Neural progenitor cell (in vitro differentiated cells): ENCODE measurements around the gene ZFP42. TPM values are rescaled to one million over a fixed set of nuclear protein-coding genes. Genes with fewer than 3 reads are reported as not detected.

Source experiments
- DNase-seq: peaks from one replicate; pipeline ENCODE4 v3.0.0-alpha.2; 2016; ENCODE audit warnings: low spot score
- H2AFZ ChIP-seq: fragments of 200-600 bp; sonication (generic); replicated peaks from 2 replicates; pipeline ENCODE4 v1.6.1; 2016; ENCODE audit warnings: antibody characterized with exemption
- H3F3A ChIP-seq: fragments of 200-600 bp; sonication (generic); 2 replicates; pipeline ENCODE4 v1.6.1; 2016; ENCODE audit warnings: antibody characterized with exemption, low read depth
- H3K27ac ChIP-seq: fragments of 200-600 bp; sonication (generic); 2 replicates; pipeline ENCODE4 v1.5.1; 2016; ENCODE audit warnings: mild to moderate bottlenecking
- H3K27me3 ChIP-seq: fragments of 200-600 bp; sonication (generic); 2 replicates; pipeline ENCODE4 v1.6.1; 2016; ENCODE audit warnings: mild to moderate bottlenecking, moderate library complexity
- H3K36me3 ChIP-seq: fragments of 200-600 bp; sonication (generic); 2 replicates; pipeline ENCODE4 v1.5.1; 2016
- H3K4me1 ChIP-seq: fragments of 200-600 bp; sonication (generic); 2 replicates; pipeline ENCODE4 v1.6.1; 2016; ENCODE audit warnings: mixed run types
- H3K4me2 ChIP-seq: fragments of 200-600 bp; sonication (generic); 2 replicates; pipeline ENCODE4 v1.6.1; 2016
- H3K4me3 ChIP-seq: fragments of 200-600 bp; sonication (generic); 2 replicates; pipeline ENCODE4 v1.5.1; 2016
- H3K79me2 ChIP-seq: fragments of 200-600 bp; sonication (generic); 2 replicates; pipeline ENCODE4 v1.6.1; 2016; ENCODE audit warnings: low read depth
- H3K9ac ChIP-seq: fragments of 200-600 bp; sonication (generic); 2 replicates; pipeline ENCODE4 v1.6.1; 2016
- H3K9me3 ChIP-seq: fragments of 200-600 bp; sonication (generic); 2 replicates; pipeline ENCODE4 v1.5.1; 2016; ENCODE audit warnings: low read depth
- H4K20me1 ChIP-seq: fragments of 200-600 bp; sonication (generic); 2 replicates; pipeline ENCODE4 v1.6.1; 2016; ENCODE audit warnings: low read depth
- H3K27ac Mint-ChIP-seq: 3 replicates; pipeline ENCODE4 v1.8.0; 2021; ENCODE audit warnings: mixed read lengths
- H3K27me3 Mint-ChIP-seq: 2 replicates; pipeline ENCODE4 v1.8.0; 2022; ENCODE audit warnings: low read depth, mild to moderate bottlenecking, inconsistent platforms, moderate library complexity, mixed read lengths; ENCODE audit not compliant: insufficient read depth
- H3K36me3 Mint-ChIP-seq: 3 replicates; pipeline ENCODE4 v1.8.0; 2021; ENCODE audit warnings: mixed read lengths
- H3K4me1 Mint-ChIP-seq: 3 replicates; pipeline ENCODE4 v1.8.0; 2021; ENCODE audit warnings: mixed read lengths
- H3K4me3 Mint-ChIP-seq: 3 replicates; pipeline ENCODE4 v1.8.0; 2021; ENCODE audit warnings: mild to moderate bottlenecking, moderate library complexity, mixed read lengths
- H3K9me3 Mint-ChIP-seq: 3 replicates; pipeline ENCODE4 v1.8.0; 2020; ENCODE audit warnings: mixed read lengths
- EZH2 ChIP-seq: fragments of 200-600 bp; sonication (generic); IDR thresholded peaks from 2 replicates; pipeline ENCODE4 v1.6.1; 2017; ENCODE audit warnings: antibody characterized with exemption, mild to moderate bottlenecking, moderate library complexity
- EZH2phosphoT487 ChIP-seq: fragments of 200-600 bp; sonication (generic); IDR thresholded peaks from 2 replicates; pipeline ENCODE4 v1.6.1; 2017; ENCODE audit warnings: antibody characterized with exemption
- total RNA-seq: library from RNA; depleted of rRNA; stranded (reverse); fragments of >200 nt; gene quantifications from 2 replicates; pipeline ENCODE4 v1.2.3, GENCODE V29; 2015; ENCODE audit warnings: low replicate concordance
- TF ChIP-seq, protein P1 (sequence below): fragments of 200-600 bp; sonication (generic); IDR thresholded peaks from 2 replicates; pipeline ENCODE4 v1.5.1; 2017; ENCODE audit warnings: antibody characterized with exemption, mild to moderate bottlenecking

Gene ZFP42
- total RNA-seq, 1 donor from 2014 or later = 54.5 TPM

DNA sequence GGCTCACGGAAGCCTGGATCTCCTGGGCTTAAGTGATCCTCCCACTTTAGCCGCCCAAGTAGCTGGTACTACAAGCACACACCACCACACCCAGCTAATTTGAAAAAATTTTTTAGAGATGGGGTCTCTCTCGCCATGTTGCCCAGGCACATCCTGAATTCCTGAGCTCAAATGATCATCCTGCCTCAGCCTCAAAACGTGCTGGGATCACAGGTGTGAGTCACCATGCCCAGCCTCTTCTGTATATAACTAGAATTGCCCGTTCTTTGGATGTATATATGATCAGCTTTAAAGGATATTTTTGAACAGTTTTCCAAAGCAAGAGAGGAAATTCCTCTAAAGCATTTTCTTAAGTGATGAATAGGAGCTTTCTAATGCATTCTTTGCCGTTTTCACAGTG lies 22.7 kb downstream of the ZFP42 start:
- H2AFZ ChIP-seq = no peak overlapping the region
- peaks cover 5% of the 10 kb centered on the region for H3F3A ChIP-seq
- Mint-ChIP-seq H3K9me3 (no peaks in the 10 kb centered on the region), H3K4me1 (peaks cover 17% of the 10 kb centered on the region), H3K27ac (no peak overlapping the region), H3K36me3 (no peaks in the 10 kb centered on the region), H3K27me3 (no peaks in the 10 kb centered on the region), H3K4me3 (no peak overlapping the region)
- peaks cover 29% of the 10 kb centered on the region for H3K4me1 ChIP-seq
- no peaks in the 10 kb centered on the region for H4K20me1 ChIP-seq
- DNase-seq = no peak
- H3K9me3 ChIP-seq = no peaks in the 10 kb centered on the region
- H3K36me3 ChIP-seq = no peaks in the 10 kb centered on the region
- H3K4me3 ChIP-seq = no peak overlapping the region
- no peak overlapping the region for H3K9ac ChIP-seq
- no peaks in the 10 kb centered on the region for H3K27me3 ChIP-seq
- no peaks in the 10 kb centered on the region for H3K79me2 ChIP-seq
- no peak overlapping the region for H3K27ac ChIP-seq
- TF ChIP-seq EZH2 (no peak), EZH2phosphoT487 (no peak)
- TF ChIP-seq, protein P1, sequence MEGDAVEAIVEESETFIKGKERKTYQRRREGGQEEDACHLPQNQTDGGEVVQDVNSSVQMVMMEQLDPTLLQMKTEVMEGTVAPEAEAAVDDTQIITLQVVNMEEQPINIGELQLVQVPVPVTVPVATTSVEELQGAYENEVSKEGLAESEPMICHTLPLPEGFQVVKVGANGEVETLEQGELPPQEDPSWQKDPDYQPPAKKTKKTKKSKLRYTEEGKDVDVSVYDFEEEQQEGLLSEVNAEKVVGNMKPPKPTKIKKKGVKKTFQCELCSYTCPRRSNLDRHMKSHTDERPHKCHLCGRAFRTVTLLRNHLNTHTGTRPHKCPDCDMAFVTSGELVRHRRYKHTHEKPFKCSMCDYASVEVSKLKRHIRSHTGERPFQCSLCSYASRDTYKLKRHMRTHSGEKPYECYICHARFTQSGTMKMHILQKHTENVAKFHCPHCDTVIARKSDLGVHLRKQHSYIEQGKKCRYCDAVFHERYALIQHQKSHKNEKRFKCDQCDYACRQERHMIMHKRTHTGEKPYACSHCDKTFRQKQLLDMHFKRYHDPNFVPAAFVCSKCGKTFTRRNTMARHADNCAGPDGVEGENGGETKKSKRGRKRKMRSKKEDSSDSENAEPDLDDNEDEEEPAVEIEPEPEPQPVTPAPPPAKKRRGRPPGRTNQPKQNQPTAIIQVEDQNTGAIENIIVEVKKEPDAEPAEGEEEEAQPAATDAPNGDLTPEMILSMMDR = no peak
- H3K4me2 ChIP-seq = no peak overlapping the region

DNA sequence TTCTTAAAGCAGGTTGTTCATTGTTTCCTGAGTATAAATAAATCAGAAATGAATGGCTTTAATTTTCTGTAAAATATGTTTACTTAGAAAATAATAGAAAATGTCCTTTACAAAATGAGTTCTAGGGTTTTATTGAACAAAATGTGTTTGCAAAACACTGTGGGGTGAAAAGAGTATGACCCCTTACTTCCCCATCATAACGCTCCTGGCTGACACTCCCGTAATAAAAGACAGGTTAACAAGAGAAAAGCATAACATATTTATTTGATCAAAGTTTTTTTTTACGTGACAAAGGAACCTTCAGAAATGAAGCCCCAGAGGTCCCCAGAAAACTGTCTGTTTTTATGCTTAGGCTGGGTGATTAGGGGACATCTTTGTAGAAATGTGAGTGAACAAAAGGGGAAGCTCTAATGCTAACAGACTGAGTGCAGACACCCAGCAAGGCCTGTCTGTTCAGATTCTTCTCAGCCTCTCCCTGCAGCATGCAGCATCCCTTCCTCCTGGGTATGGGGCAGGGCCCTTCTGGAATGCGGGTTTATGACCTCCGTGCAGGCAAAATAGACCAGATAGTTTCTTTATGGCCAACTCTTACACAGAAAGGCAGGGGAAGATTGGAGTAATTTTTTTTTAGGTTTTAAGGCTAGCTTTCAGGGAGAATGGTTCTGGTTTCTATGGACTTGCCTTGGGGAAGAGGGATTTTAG lies 26.1 kb downstream of the ZFP42 start:
- peaks cover 29% of the 10 kb centered on the region for H3K4me1 ChIP-seq
- H3K27ac ChIP-seq = no peak overlapping the region
- DNase-seq = peak; percentile 39
- no peak overlapping the region for H3K27ac Mint-ChIP-seq
- H3K4me1 Mint-ChIP-seq = peaks cover 10% of the 10 kb centered on the region
- peak overlapping the region; percentile 58 for H2AFZ ChIP-seq
- TF ChIP-seq EZH2phosphoT487 = no peak
- no peak overlapping the region for H3K4me3 Mint-ChIP-seq
- H3K27me3 ChIP-seq = no peaks in the 10 kb centered on the region
- H4K20me1 ChIP-seq = no peaks in the 10 kb centered on the region
- H3K4me2 ChIP-seq = no peak overlapping the region
- H3K36me3 Mint-ChIP-seq = no peaks in the 10 kb centered on the region
- no peaks in the 10 kb centered on the region for H3K9me3 Mint-ChIP-seq
- no peaks in the 10 kb centered on the region for H3K79me2 ChIP-seq
- H3K9ac ChIP-seq = no peak overlapping the region
- no peaks in the 10 kb centered on the region for H3K36me3 ChIP-seq
- no peaks in the 10 kb centered on the region for H3K9me3 ChIP-seq
- no peak overlapping the region for H3K4me3 ChIP-seq
- no peaks in the 10 kb centered on the region for H3F3A ChIP-seq
- H3K27me3 Mint-ChIP-seq = no peaks in the 10 kb centered on the region

DNA sequence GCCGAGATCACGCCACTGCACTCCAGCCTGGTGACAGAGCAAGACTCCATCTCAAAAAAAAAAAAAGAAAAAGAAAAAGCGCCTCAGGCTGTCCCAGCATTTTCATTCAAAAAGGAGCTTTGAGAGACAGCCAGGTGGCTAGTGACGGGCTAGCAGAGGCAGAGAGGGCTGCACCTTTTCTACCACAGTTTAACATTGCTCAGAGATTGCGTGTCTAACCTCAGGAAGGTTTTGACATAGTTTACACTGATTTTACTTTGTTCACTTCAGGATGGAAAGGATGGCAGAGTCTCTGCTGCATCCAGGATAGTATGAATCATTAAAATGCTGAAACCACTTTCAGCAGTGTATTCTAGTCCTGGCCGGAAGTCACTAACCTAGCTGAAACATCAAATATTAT lies 28.1 kb downstream of the ZFP42 start:
- no peak overlapping the region for H3K4me3 ChIP-seq
- no peak overlapping the region for H3K27ac ChIP-seq
- no peak for TF ChIP-seq EZH2phosphoT487
- no peak for TF ChIP-seq EZH2
- TF ChIP-seq, protein P1 = no peak
- H3K9me3 ChIP-seq = no peaks in the 10 kb centered on the region
- no peaks in the 10 kb centered on the region for H3K36me3 ChIP-seq
- H3K9me3 Mint-ChIP-seq = no peaks in the 10 kb centered on the region
- H3K4me1 ChIP-seq = peaks cover 21% of the 10 kb centered on the region
- H3K4me3 Mint-ChIP-seq = no peak overlapping the region
- no peak overlapping the region for H3K9ac ChIP-seq
- H3K27ac Mint-ChIP-seq = no peak overlapping the region
- no peaks in the 10 kb centered on the region for H4K20me1 ChIP-seq
- no peaks in the 10 kb centered on the region for H3K79me2 ChIP-seq
- H3K36me3 Mint-ChIP-seq = no peaks in the 10 kb centered on the region
- H3K4me2 ChIP-seq = no peak overlapping the region
- no peak for DNase-seq
- no peaks in the 10 kb centered on the region for H3F3A ChIP-seq
- H3K4me1 Mint-ChIP-seq = peaks cover 7% of the 10 kb centered on the region
- H2AFZ ChIP-seq = peak overlapping the region; percentile 57
- H3K27me3 Mint-ChIP-seq = peaks cover 2% of the 10 kb centered on the region
- no peaks in the 10 kb centered on the region for H3K27me3 ChIP-seq

DNA sequence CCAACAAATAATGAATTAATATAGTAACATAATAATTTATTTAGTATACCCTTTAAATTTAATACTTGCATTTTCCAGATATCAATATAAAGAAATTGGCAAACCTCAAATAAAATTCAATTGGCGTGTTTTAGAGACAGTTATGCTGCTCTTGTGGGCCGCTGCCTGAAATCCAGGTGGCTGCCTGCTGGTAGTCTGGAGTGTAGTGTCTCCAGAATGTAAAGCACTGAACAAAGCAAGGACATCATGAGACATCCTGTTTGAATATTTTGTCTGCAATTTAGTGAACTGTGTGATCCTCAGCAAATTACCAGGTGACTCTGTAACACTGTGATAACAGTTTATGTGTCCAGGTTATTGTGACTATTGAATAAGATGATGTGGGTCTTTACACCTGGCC lies 29.9 kb downstream of the ZFP42 start:
- no peaks in the 10 kb centered on the region for H3K9me3 Mint-ChIP-seq
- Histone ChIP-seq H3F3A (peaks cover under 1% of the 10 kb centered on the region), H3K36me3 (no peaks in the 10 kb centered on the region), H3K4me2 (no peak overlapping the region), H2AFZ (no peak overlapping the region), H3K9me3 (no peaks in the 10 kb centered on the region), H3K4me1 (peaks cover 24% of the 10 kb centered on the region), H3K79me2 (no peaks in the 10 kb centered on the region), H3K27ac (no peak overlapping the region), H3K27me3 (no peaks in the 10 kb centered on the region), H3K9ac (no peak overlapping the region), H3K4me3 (no peak overlapping the region), H4K20me1 (no peaks in the 10 kb centered on the region)
- H3K36me3 Mint-ChIP-seq = no peaks in the 10 kb centered on the region
- H3K4me3 Mint-ChIP-seq = no peak overlapping the region
- H3K27me3 Mint-ChIP-seq = peaks cover 8% of the 10 kb centered on the region
- peaks cover 7% of the 10 kb centered on the region for H3K4me1 Mint-ChIP-seq
- TF ChIP-seq EZH2phosphoT487 (no peak), EZH2 (no peak)
- TF ChIP-seq, protein P1 = no peak
- no peak overlapping the region for H3K27ac Mint-ChIP-seq
- DNase-seq = no peak
